Astrocyte (in vitro differentiated cells and primary cell): Measurements from ENCODE around the gene SUOX. TPM values are rescaled to one million over a fixed set of nuclear protein-coding genes. Genes with fewer than 3 reads are reported as not detected.

Experiments used
- DNase-seq: peaks from one replicate; pipeline ENCODE4 v3.0.0-alpha.2; 2010; ENCODE audit warnings: low read depth
- FAIRE-seq: peaks from 2 replicates; lab custom pipeline; 2011; peaks lifted over from hg19 to GRCh38; lab: Jason Lieb, UNC
- H2AFZ ChIP-seq: 2 replicates; pipeline ENCODE4 v1.6.0; 2012; ENCODE audit warnings: low read depth, low read length, inconsistent platforms
- H3K27ac ChIP-seq: 2 replicates; pipeline ENCODE4 v1.5.1; 2011; ENCODE audit warnings: low read depth, low read length, inconsistent platforms
- H3K27me3 ChIP-seq: 2 replicates; pipeline ENCODE4 v1.6.0; 2011; ENCODE audit warnings: low read length, inconsistent platforms; ENCODE audit not compliant: insufficient read depth
- H3K36me3 ChIP-seq: 2 replicates; pipeline ENCODE4 v1.5.1; 2011; ENCODE audit warnings: low read length, inconsistent platforms; ENCODE audit not compliant: insufficient read depth
- H3K4me1 ChIP-seq: 2 replicates; pipeline ENCODE4 v1.5.1; 2011; ENCODE audit warnings: low read length, inconsistent platforms; ENCODE audit not compliant: insufficient read depth
- H3K4me2 ChIP-seq: 2 replicates; pipeline ENCODE4 v1.6.0; 2012; ENCODE audit warnings: low read length, inconsistent platforms
- H3K4me3 ChIP-seq: 2 replicates; pipeline ENCODE4 v1.5.1; 2011; ENCODE audit warnings: low read depth, mild to moderate bottlenecking, low read length, inconsistent platforms; ENCODE audit not compliant: insufficient read depth
- H3K79me2 ChIP-seq: 2 replicates; pipeline ENCODE4 v1.6.0; 2012; ENCODE audit warnings: mild to moderate bottlenecking, low read length, inconsistent platforms; ENCODE audit not compliant: insufficient read depth
- H3K9ac ChIP-seq: 2 replicates; pipeline ENCODE4 v1.6.0; 2012; ENCODE audit warnings: mild to moderate bottlenecking, low read length, inconsistent platforms
- H3K9me3 ChIP-seq: 2 replicates; pipeline ENCODE4 v1.5.1; 2012; ENCODE audit warnings: low read depth, mild to moderate bottlenecking, low read length, inconsistent platforms; ENCODE audit not compliant: insufficient read depth
- H4K20me1 ChIP-seq: 2 replicates; pipeline ENCODE4 v1.6.0; 2012; ENCODE audit warnings: low read length, inconsistent platforms; ENCODE audit not compliant: insufficient read depth
- H3K27ac Mint-ChIP-seq: one replicate; pipeline ENCODE4 v1.8.0; 2021; ENCODE audit warnings: mild to moderate bottlenecking, mixed read lengths; ENCODE audit not compliant: unreplicated experiment
- H3K27me3 Mint-ChIP-seq: one replicate; pipeline ENCODE4 v1.8.0; 2021; ENCODE audit warnings: low read depth, mixed read lengths; ENCODE audit not compliant: unreplicated experiment
- H3K36me3 Mint-ChIP-seq: one replicate; pipeline ENCODE4 v1.8.0; 2021; ENCODE audit warnings: low read depth, mixed read lengths; ENCODE audit not compliant: unreplicated experiment
- H3K4me1 Mint-ChIP-seq: one replicate; pipeline ENCODE4 v1.8.0; 2021; ENCODE audit warnings: low read depth, mixed read lengths; ENCODE audit not compliant: unreplicated experiment
- H3K4me3 Mint-ChIP-seq: one replicate; pipeline ENCODE4 v1.8.0; 2021; ENCODE audit warnings: mild to moderate bottlenecking, moderate library complexity, mixed read lengths; ENCODE audit not compliant: unreplicated experiment
- H3K9me3 Mint-ChIP-seq: one replicate; pipeline ENCODE4 v1.8.0; 2021; ENCODE audit warnings: mild to moderate bottlenecking, mixed read lengths; ENCODE audit not compliant: unreplicated experiment
- CTCF ChIP-seq: IDR thresholded peaks from 2 replicates; pipeline ENCODE4 v1.5.1; 2011; ENCODE audit warnings: low read depth, mild to moderate bottlenecking, inconsistent platforms, low read length, moderate library complexity; ENCODE audit not compliant: insufficient read depth
- EZH2 ChIP-seq: IDR thresholded peaks from 2 replicates; pipeline ENCODE4 v1.6.1; 2012; ENCODE audit warnings: mild to moderate bottlenecking, low read length, inconsistent platforms; ENCODE audit not compliant: insufficient read depth
- total RNA-seq: library from RNA; stranded (reverse); gene quantifications from 2 replicates; pipeline ENCODE4 v1.2.1, GENCODE V29; 2021

The SUOX gene
- total RNA-seq, 1 donor from 2014 or later: 14.3 TPM

- DNase-seq (no peak), FAIRE-seq (no peak)
- Histone ChIP-seq H3K9ac (no peak overlapping the region), H3K4me3 (no peak overlapping the region), H3K79me2 (no peaks in the 10 kb centered on the region), H3K27me3 (no peaks in the 10 kb centered on the region), H4K20me1 (no peaks in the 10 kb centered on the region), H3K4me2 (no peak overlapping the region), H3K27ac (no peak overlapping the region), H2AFZ (no peak overlapping the region), H3K4me1 (no peaks in the 10 kb centered on the region), H3K36me3 (no peaks in the 10 kb centered on the region), H3K9me3 (no peaks in the 10 kb centered on the region)
- Mint-ChIP-seq H3K36me3 (no peaks in the 10 kb centered on the region), H3K27ac (peak overlapping the region; percentile 26), H3K4me1 (peaks cover 16% of the 10 kb centered on the region), H3K27me3 (no peaks in the 10 kb centered on the region), H3K4me3 (no peak overlapping the region), H3K9me3 (no peaks in the 10 kb centered on the region)
- no peak for TF ChIP-seq EZH2
Observed at GRCh38 chr12:56011509-56012090, 14.5 kb downstream of the SUOX start.

GRCh38 chr12:56013482-56013881 lies 16.4 kb downstream of the SUOX start:
- TF ChIP-seq EZH2 (no peak), CTCF (no peak)
- Histone ChIP-seq H3K4me2 (no peak overlapping the region), H3K9ac (no peak overlapping the region), H3K27ac (no peak overlapping the region), H3K4me3 (no peak overlapping the region), H4K20me1 (no peaks in the 10 kb centered on the region), H3K4me1 (no peaks in the 10 kb centered on the region), H3K79me2 (no peaks in the 10 kb centered on the region), H3K27me3 (no peaks in the 10 kb centered on the region), H3K9me3 (no peaks in the 10 kb centered on the region), H2AFZ (no peak overlapping the region), H3K36me3 (no peaks in the 10 kb centered on the region)
- H3K9me3 Mint-ChIP-seq: no peaks in the 10 kb centered on the region
- no peaks in the 10 kb centered on the region for H3K27me3 Mint-ChIP-seq
- no peak overlapping the region for H3K4me3 Mint-ChIP-seq
- DNase-seq (no peak), FAIRE-seq (no peak)
- peaks cover 16% of the 10 kb centered on the region for H3K4me1 Mint-ChIP-seq
- H3K36me3 Mint-ChIP-seq: peaks cover 5% of the 10 kb centered on the region
- no peak overlapping the region for H3K27ac Mint-ChIP-seq

GRCh38 chr12:56014205-56014604 lies 17.1 kb downstream of the SUOX start:
- no peaks in the 10 kb centered on the region for H3K9me3 ChIP-seq
- no peak overlapping the region for H3K27ac ChIP-seq
- FAIRE-seq: no peak
- no peaks in the 10 kb centered on the region for H3K9me3 Mint-ChIP-seq
- H3K27me3 ChIP-seq: no peaks in the 10 kb centered on the region
- H3K27me3 Mint-ChIP-seq: no peaks in the 10 kb centered on the region
- no peak overlapping the region for H3K4me3 ChIP-seq
- TF ChIP-seq CTCF (no peak), EZH2 (no peak)
- no peak overlapping the region for H2AFZ ChIP-seq
- no peak for DNase-seq
- no peaks in the 10 kb centered on the region for H3K36me3 ChIP-seq
- H4K20me1 ChIP-seq: no peaks in the 10 kb centered on the region
- H3K4me1 Mint-ChIP-seq: peaks cover 16% of the 10 kb centered on the region
- no peak overlapping the region for H3K9ac ChIP-seq
- H3K79me2 ChIP-seq: no peaks in the 10 kb centered on the region
- no peaks in the 10 kb centered on the region for H3K4me1 ChIP-seq
- peaks cover 7% of the 10 kb centered on the region for H3K36me3 Mint-ChIP-seq
- H3K4me3 Mint-ChIP-seq: no peak overlapping the region
- no peak overlapping the region for H3K27ac Mint-ChIP-seq
- H3K4me2 ChIP-seq: no peak overlapping the region
